Superior temporal gyrus (tissue), 1 donor: ENCODE results near the gene TMCC1.
A peak's percentile ranks its signal among the peaks of the same experiment; 100 is the strongest.
"Not testable (repeated sequence)": the region's sequence is repeated elsewhere in the genome, so short reads cannot be mapped to it uniquely, and the experiment has no call there.

Experiments used
- DNase-seq: peaks from one replicate; pipeline ENCODE4 v3.0.0-alpha.2; 2016; ENCODE audit errors: extremely low spot score

Gene TMCC1

GRCh38 chr3:129892857-129893580 is 492 bp downstream of the TMCC1 start:
- peak; percentile 52 for DNase-seq

- DNase-seq, result no peak
Observed at GRCh38 chr3:129892486-129892856, 1.0 kb downstream of the TMCC1 start.

GRCh38 chr3:129890891-129891290 is 2.6 kb downstream of the TMCC1 start:
- DNase-seq, result no peak

- DNase-seq, result no peak
Observed at GRCh38 chr3:129890125-129890524, 3.4 kb downstream of the TMCC1 start.

GRCh38 chr3:129888771-129889170 is 4.7 kb downstream of the TMCC1 start:
- no peak for DNase-seq

GRCh38 chr3:129881261-129881660 is 12.2 kb downstream of the TMCC1 start:
- DNase-seq, result no peak

- no peak for DNase-seq
Observed at GRCh38 chr3:129878355-129878754, 15.2 kb downstream of the TMCC1 start.

GRCh38 chr3:129874479-129874878 is 19.0 kb downstream of the TMCC1 start:
- DNase-seq, result not testable (repeated sequence)

- no peak for DNase-seq
Observed at GRCh38 chr3:129868912-129869311, 24.6 kb downstream of the TMCC1 start.

- DNase-seq, result no peak
Observed at GRCh38 chr3:129867506-129868124, 25.9 kb downstream of the TMCC1 start.

GRCh38 chr3:129865806-129866205 is 27.7 kb downstream of the TMCC1 start:
- DNase-seq, result no peak

- no peak for DNase-seq
Observed at GRCh38 chr3:129864519-129864918, 29.0 kb downstream of the TMCC1 start.

- no peak for DNase-seq
Observed at GRCh38 chr3:129859272-129859671, 34.2 kb downstream of the TMCC1 start.

GRCh38 chr3:129857899-129858298 is 35.6 kb downstream of the TMCC1 start:
- DNase-seq, result no peak

- not testable (repeated sequence) for DNase-seq
Observed at GRCh38 chr3:129856790-129857189, 36.7 kb downstream of the TMCC1 start.

GRCh38 chr3:129855832-129856419 is 37.6 kb downstream of the TMCC1 start:
- peak; percentile 47 for DNase-seq

GRCh38 chr3:129855170-129855831 is 38.2 kb downstream of the TMCC1 start:
- peak; percentile 84 for DNase-seq

- DNase-seq, result no peak
Observed at GRCh38 chr3:129854460-129854859, 39.1 kb downstream of the TMCC1 start.

GRCh38 chr3:129845956-129846355 is 47.6 kb downstream of the TMCC1 start:
- no peak for DNase-seq

GRCh38 chr3:129840707-129841360 is 52.7 kb downstream of the TMCC1 start:
- DNase-seq, result no peak

- DNase-seq, result no peak
Observed at GRCh38 chr3:129838086-129838485, 55.4 kb downstream of the TMCC1 start.

- no peak for DNase-seq
Observed at GRCh38 chr3:129837065-129837642, 56.4 kb downstream of the TMCC1 start.
